Body of pancreas (tissue), 4 donors: ENCODE measurements around the gene ACADVL.

ENCODE experiments used
- POLR2A ChIP-seq, 3 donors: fragments of 450-650 bp; IDR thresholded peaks; one replicate each; pipeline ENCODE4 v1.6.1; 2016; ENCODE audit warnings: antibody characterized with exemption in 3 of 3, mild to moderate bottlenecking in 2 of 3
- TF ChIP-seq, protein P1 (sequence below), 7 experiments: fragments of 450-650 bp in 4 of 7; fragments of 200-600 bp in 3 of 7; sonication (generic) in 3 of 7; IDR thresholded peaks; one replicate each; pipeline ENCODE4 v1.5.1; 2016 to 2019; ENCODE audit warnings: antibody characterized with exemption in 7 of 7

- peak in 2 of 3 donors; percentile 69 to 73 for TF ChIP-seq POLR2A (IDR thresholded peaks at IDR 0.05)
- TF ChIP-seq, protein P1, sequence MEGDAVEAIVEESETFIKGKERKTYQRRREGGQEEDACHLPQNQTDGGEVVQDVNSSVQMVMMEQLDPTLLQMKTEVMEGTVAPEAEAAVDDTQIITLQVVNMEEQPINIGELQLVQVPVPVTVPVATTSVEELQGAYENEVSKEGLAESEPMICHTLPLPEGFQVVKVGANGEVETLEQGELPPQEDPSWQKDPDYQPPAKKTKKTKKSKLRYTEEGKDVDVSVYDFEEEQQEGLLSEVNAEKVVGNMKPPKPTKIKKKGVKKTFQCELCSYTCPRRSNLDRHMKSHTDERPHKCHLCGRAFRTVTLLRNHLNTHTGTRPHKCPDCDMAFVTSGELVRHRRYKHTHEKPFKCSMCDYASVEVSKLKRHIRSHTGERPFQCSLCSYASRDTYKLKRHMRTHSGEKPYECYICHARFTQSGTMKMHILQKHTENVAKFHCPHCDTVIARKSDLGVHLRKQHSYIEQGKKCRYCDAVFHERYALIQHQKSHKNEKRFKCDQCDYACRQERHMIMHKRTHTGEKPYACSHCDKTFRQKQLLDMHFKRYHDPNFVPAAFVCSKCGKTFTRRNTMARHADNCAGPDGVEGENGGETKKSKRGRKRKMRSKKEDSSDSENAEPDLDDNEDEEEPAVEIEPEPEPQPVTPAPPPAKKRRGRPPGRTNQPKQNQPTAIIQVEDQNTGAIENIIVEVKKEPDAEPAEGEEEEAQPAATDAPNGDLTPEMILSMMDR (IDR thresholded peaks at IDR 0.05), result peak in 2 of 7 experiments; percentile 11 to 33
Observed at GRCh38 chr17:7234083-7234951, 14.6 kb downstream of the ACADVL start, which contains the start of gene DVL2.
